ENCODE results near the gene STAB2. TPM values are rescaled to one million over a fixed set of nuclear protein-coding genes. Genes with fewer than 3 reads are reported as not detected.

STAB2 gene
- total RNA-seq, 1 donor from 2014 or later = not detected

DNA sequence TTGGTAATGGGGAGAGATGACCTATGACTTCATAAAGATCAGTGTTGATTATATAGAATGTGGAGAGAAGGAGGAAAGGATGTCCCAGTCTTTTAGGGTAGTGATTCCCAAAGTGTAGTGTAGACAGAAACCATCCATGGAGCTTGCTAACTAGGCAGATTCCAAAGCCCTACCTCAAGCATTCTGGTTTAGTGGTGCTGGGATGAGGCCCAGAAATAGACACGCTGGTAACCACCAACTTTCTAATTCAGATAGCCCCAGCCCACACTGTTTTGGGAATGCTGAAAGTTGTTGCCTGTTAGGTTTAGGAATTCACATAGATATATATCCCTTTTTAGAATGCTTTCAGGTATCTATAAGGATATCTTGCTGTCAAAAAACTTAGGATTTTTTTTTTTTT lies 69.2 kb downstream of the STAB2 start:
- H3K27me3 ChIP-seq (ENCODE audit: control insufficient read depth, insufficient read depth, low read length) = peaks cover 7% of the 10 kb centered on the region
- TF ChIP-seq, protein P1, sequence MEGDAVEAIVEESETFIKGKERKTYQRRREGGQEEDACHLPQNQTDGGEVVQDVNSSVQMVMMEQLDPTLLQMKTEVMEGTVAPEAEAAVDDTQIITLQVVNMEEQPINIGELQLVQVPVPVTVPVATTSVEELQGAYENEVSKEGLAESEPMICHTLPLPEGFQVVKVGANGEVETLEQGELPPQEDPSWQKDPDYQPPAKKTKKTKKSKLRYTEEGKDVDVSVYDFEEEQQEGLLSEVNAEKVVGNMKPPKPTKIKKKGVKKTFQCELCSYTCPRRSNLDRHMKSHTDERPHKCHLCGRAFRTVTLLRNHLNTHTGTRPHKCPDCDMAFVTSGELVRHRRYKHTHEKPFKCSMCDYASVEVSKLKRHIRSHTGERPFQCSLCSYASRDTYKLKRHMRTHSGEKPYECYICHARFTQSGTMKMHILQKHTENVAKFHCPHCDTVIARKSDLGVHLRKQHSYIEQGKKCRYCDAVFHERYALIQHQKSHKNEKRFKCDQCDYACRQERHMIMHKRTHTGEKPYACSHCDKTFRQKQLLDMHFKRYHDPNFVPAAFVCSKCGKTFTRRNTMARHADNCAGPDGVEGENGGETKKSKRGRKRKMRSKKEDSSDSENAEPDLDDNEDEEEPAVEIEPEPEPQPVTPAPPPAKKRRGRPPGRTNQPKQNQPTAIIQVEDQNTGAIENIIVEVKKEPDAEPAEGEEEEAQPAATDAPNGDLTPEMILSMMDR (IDR thresholded peaks at IDR 0.05; ENCODE audit: insufficient read depth, low read length, poor library complexity, severe bottlenecking) = no peak
- DNase-seq (ENCODE audit: low read depth) = no peak

DNA sequence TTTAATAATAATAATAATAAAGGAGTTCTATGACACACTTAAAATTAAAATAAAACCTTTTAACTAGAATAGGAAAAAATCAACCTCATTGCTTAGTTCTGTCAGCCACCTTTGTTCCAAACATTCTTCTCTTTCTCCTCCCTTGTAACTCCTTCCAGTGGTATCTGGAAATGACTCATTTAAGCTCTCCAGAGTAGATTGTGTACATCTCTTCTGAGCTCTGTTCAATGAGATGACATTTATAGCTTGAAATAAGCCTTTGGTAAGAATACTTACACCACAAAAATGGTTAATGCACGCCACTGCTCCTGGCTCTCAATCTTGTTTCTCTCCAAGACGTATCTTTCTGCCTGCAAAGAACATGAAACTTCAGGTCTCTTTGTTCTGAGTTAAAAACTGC lies 70.3 kb downstream of the STAB2 start:
- Histone ChIP-seq H3K27me3 (ENCODE audit: control insufficient read depth, insufficient read depth, low read length) (peaks cover 7% of the 10 kb centered on the region), H3K36me3 (ENCODE audit: control insufficient read depth, insufficient read depth, low read length) (no peaks in the 10 kb centered on the region), H3K4me3 (ENCODE audit: low read depth, low read length) (no peak overlapping the region)
- TF ChIP-seq, protein P1 (IDR thresholded peaks at IDR 0.05; ENCODE audit: insufficient read depth, low read length, poor library complexity, severe bottlenecking) = no peak
- DNase-seq (ENCODE audit: low read depth) = no peak

More for the DNA sequence above, 69.2 kb downstream of the STAB2 start:
- no peaks in the 10 kb centered on the region for H3K36me3 ChIP-seq (ENCODE audit: control insufficient read depth, insufficient read depth, low read length)
- H3K4me3 ChIP-seq (ENCODE audit: low read depth, low read length) = no peak overlapping the region

DNA sequence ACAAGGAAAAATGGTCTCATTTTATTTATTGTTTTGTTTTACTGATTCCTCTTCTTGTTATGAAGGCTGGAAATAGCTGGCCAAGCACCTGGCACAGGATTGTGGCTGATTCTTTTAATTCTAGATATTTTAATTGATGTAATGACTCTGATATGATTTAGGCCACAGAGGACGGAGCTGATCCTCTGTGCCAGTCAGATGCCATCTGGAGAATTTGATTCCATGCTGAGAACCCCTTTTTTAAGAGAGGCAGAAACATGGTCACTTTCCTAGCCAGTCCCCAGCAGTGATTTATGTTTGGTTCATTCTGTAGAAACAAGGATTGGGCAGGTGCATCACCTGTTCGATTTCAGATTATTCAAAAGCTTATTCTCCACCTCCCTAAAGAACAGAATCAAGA lies 77.6 kb downstream of the STAB2 start:
- H3K27me3 ChIP-seq (ENCODE audit: control insufficient read depth, insufficient read depth, low read length) = peaks cover 8% of the 10 kb centered on the region
- TF ChIP-seq, protein P1 (IDR thresholded peaks at IDR 0.05; ENCODE audit: insufficient read depth, low read length, poor library complexity, severe bottlenecking) = no peak
- no peak for DNase-seq (ENCODE audit: low read depth)
- no peak overlapping the region for H3K4me3 ChIP-seq (ENCODE audit: low read depth, low read length)
- no peaks in the 10 kb centered on the region for H3K36me3 ChIP-seq (ENCODE audit: control insufficient read depth, insufficient read depth, low read length)

DNA sequence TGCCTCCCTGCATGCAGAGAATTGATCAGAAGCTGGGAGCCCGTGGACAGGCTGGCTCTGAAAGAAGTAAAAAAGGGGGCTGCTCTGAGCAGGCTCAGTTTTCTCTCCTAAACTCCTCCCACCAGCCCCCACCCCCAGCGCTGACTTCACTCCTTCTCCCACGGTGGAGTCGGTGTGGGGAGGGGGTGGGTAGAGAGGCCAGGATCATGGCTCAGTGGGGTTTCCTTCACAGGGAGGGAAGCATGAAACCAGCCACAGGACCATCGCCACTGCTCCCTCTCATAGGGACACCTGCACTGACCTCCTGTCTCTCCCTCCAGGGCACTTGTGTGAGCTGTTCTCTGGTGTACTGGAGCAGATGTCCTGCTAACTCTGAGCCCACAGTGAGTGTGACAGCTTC lies 78.9 kb downstream of the STAB2 start:
- DNase-seq (ENCODE audit: low read depth) = no peak
- no peak overlapping the region for H3K4me3 ChIP-seq (ENCODE audit: low read depth, low read length)
- H3K36me3 ChIP-seq (ENCODE audit: control insufficient read depth, insufficient read depth, low read length) = no peaks in the 10 kb centered on the region
- peaks cover 8% of the 10 kb centered on the region for H3K27me3 ChIP-seq (ENCODE audit: control insufficient read depth, insufficient read depth, low read length)
- TF ChIP-seq, protein P1 (IDR thresholded peaks at IDR 0.05; ENCODE audit: insufficient read depth, low read length, poor library complexity, severe bottlenecking) = no peak

DNA sequence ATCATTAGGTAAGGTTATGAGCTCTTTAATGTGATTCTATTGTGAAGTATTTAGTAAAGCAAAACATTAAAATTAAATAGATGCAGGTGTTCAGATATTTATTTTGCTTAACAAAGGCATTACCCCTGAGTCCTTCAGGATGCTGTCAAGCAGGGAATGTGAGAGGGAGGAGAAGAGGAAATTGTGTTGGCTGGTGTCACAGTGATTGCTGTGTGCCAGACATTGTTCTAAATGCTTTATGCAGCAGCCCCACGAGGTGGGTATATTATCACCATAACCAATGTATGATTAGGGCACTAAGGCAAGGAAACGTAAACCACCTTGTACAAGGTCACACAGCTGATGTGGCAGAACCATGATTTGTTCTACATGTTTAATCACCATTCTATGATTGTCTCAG lies 80.1 kb downstream of the STAB2 start:
- Histone ChIP-seq H3K36me3 (ENCODE audit: control insufficient read depth, insufficient read depth, low read length) (no peaks in the 10 kb centered on the region), H3K4me3 (ENCODE audit: low read depth, low read length) (no peak overlapping the region), H3K27me3 (ENCODE audit: control insufficient read depth, insufficient read depth, low read length) (peaks cover 8% of the 10 kb centered on the region)
- TF ChIP-seq, protein P1 (IDR thresholded peaks at IDR 0.05; ENCODE audit: insufficient read depth, low read length, poor library complexity, severe bottlenecking) = no peak
- DNase-seq (ENCODE audit: low read depth) = no peak

DNA sequence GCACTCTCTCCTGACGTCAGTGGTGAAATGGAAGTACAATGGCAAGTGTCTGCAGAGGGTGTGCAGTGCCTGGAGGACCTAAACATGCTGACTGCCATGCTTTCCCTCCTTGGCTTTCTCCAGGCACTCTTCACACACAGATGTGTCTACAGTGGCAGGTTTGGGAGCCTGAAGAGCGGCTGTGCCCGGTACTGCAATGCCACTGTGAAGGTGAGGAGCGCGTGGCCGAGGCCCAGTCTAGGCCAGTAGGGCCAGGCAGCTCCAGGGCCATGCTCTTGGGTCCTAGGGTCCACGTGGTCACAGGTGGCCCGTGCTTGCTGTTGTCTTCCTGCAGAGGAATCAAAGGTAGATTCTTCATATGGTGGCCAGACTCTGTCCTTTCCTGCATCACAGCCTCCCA lies 81.4 kb downstream of the STAB2 start:
- H3K36me3 ChIP-seq (ENCODE audit: control insufficient read depth, insufficient read depth, low read length) = no peaks in the 10 kb centered on the region
- H3K27me3 ChIP-seq (ENCODE audit: control insufficient read depth, insufficient read depth, low read length) = peaks cover 8% of the 10 kb centered on the region
- TF ChIP-seq, protein P1 (IDR thresholded peaks at IDR 0.05; ENCODE audit: insufficient read depth, low read length, poor library complexity, severe bottlenecking) = no peak
- H3K4me3 ChIP-seq (ENCODE audit: low read depth, low read length) = no peak overlapping the region
- no peak for DNase-seq (ENCODE audit: low read depth)
